Colon (tissue), 2 donors: Measurements from ENCODE around the gene CAMK1.
"Not testable (repeated sequence)": the region's sequence is repeated elsewhere in the genome, so short reads cannot be mapped to it uniquely, and the experiment has no call there.

Source experiments
- FAIRE-seq: peaks from 2 replicates; lab custom pipeline; 2012; peaks lifted over from hg19 to GRCh38; lab: Jason Lieb, UNC
- donor health status: control.
- donor health status: control.

Gene CAMK1

DNA sequence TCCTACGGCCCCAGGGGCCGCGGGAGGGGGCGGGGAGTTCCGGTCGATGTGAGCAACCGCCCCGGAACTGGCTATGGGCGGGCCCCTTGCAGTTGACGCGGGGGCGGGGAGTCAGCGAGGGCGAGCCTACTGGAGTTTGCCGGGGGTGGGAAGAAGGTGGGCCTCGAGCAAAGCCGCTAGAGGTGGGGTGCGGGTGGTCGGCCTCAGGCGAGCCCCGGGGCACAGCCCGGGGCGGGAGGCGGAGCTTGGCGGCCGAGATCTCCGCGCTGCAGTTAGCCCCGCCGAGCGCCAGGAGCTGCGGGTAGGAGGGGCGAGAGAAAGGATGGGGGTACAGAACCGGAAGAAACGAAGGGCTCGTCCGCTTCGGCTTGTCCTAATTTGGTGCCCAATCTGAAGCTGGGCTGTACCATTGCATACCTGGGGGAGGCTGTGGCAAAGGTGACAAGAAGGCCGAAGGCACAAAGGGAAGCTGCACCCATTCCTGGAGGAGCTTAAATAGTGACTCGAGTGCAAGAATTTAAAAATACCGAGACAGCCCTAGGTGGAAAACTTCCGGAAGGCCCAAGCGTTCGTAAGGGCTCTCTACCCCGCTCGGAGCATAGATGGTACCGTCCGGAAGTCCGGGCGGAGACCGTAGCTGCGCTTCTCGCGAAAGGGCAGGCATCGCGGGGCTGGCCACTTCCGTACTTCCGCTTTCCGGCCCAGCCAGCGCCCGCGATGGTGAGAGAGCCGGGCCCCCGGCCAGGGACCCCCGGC lies 22.8 kb upstream of the CAMK1 start, which contains the start of the genes ARPC4 and TADA3:
TSS of gene ARPC4 (plus strand) at position 678 of the 756 bp plus-strand sequence. CDS start at position 718, 40 bp downstream.
TSS of gene TADA3 (minus strand) at position 69 of the 756 bp plus-strand sequence. CDS start 1,007 bp downstream, outside the sequence.
- FAIRE-seq, result no peak

DNA sequence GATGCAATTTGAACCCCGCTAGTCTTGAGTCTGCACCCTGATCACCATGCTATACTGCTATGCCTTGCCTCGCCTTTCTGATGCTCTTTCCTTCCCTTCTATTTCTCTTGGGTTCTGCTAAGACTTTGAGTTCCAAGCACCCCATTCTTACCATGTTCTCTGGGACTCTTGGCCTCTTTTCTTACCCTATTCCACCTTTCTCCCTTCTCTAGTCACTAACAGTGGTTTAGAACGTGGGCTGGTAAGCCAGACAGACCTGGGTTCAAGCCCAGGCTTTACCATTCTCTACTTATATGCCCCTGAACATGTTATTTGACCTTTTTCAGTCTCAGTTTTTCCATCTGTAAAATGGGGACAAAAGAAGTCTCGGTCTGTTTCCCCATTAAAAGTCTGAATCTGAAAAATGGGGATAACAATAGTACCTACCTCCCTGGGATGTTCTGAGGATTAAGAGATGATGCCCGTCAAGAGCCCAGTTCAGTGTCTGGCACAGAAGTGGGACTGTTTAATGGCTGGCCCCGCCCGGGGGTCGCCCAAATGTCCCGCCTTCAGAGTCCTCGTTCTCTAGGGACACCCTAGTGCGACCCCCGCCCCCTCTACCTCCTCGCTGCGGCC lies 22.1 kb upstream of the CAMK1 start:
- FAIRE-seq, result no peak

DNA sequence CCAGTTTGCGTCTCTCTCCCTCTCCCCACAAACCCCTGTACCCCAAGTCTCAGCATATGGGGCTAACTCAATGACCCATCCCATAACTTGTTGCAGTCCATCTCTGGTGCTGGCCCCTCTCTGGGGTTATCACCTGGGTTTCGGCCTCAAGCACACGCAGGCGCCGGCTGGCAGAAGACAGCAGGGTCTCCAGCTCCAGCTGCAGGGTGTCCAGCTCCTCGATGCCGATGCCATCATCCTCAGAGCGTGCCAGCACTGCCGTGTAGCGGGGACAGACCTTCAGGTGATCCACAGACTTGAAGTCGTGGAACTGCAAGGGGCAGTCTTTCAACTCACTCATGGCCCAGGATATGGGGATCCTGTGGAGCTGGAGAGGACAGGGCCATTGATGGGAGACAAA lies 21.4 kb upstream of the CAMK1 start:
- FAIRE-seq, result no peak

DNA sequence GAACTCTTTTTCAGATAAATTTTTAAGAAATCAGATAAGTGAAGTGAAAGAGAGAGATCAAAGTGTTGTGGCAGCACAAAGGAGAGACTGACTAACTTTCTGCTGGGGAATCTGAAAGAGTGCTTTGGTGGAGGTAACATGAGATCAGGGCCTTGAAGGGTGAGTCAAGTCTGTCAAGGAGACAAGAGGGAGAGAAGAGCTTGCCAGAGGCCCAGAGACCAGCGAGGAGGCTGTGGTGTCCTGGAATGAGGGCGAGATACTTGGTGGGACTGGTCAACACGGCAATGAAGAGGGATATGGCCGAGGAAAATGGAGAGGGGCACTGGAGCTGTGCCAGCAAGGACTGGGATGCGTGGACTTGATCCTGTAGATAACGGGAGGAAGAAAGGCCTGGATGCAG lies 18.0 kb upstream of the CAMK1 start:
- no peak for FAIRE-seq

DNA sequence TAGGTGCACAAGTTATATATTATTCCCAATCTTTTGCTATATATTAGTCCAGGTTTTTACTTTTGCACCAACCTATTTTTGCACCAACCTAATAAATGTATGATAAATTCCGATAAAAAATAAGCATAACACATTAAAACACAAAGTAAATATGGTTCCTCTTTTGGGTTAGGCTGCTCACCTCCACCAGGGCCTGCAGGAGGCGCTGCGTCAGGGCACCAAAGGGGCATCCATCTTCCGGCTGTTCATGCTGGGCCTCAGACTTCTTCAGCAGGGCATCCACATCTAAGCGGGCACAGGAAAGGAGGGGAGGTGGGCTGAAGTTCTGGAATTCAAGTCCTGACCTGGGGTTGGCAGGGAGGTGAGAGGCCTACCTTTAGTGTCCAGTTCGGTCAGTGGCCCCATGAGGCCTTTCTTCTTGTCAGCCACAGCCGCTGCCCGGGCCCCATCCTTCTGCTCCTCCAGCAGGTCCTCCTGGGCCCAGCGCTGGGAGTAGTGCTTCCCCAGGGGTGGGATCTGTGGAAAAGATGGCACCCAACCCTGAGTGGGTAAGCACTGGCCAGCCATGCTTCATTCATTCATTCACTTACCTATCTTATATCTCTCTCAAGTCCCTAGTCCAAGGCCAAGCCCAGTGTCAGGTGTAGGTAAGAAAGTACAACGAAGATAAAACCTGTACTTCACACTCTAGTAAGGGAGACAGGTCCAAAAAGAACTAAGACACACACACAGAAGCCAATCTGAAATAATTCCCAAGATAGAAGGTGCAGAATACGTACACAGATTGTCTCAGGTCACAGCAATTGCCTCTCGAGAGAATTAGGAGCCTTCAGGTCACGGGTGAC lies 17.3 kb upstream of the CAMK1 start:
- FAIRE-seq, result no peak

DNA sequence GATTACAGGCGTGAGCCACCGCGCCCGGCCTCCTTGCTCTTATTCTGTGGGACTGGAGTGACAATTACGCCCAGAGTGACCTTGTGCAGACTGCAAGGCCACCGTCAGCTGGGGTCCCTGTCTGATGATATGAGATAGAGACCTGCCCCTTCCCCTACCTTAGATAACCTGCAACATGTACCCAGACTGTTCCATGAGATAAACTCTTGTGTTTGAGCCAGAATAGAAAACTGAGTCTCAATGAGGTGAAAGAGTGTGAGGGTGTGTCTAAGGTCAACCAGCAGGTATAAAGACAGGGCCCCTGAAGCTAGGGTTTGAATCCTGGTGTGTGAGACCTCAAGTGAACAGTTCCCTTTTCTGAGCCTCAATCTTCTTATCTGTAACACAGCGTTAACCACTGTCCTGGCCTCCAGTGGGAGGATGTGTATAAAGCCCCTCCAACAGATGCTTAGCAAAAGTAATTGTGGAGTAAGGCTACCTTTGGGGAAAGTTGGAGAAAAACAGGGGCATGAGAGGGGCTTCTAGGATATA lies 16.5 kb upstream of the CAMK1 start:
- no peak for FAIRE-seq

DNA sequence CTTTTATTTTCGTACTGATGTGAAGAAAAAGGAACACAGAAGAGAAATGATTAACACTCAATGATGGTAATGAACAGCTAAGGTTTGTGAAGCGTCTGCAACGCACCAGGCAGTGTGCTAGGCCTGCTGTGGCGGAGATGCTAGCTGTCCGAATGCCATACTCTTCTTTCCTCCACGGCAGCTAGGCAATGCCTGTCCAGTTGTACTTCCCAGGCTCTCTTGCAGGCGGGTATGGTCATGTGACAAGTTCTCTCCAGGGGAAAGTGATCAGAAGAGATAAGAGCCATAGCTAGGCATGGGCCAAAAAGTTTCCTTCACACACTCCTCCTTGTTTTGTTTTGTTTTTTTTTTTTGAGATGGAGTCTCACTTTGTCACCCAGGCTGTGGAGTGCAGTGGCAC lies 15.9 kb upstream of the CAMK1 start:
- FAIRE-seq, result no peak

DNA sequence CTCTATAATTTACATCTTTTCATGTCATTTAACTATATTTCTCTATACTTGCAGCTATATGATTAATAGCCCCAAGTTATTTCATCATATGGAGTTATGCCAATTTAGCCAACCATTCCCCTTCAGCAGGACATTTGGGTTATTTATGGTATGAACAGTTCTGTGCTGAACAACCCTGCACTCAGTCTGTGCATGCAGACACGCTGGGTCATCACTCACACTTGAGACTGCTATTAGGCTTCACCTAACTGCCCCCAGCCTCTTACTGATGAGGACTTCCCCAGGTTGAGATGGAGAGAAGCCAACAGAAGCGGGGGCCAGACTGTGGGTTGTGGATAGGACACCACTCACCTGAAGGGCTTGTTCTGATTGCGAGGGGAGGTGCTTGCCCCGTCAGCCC lies 15.2 kb upstream of the CAMK1 start:
- FAIRE-seq, result no peak

DNA sequence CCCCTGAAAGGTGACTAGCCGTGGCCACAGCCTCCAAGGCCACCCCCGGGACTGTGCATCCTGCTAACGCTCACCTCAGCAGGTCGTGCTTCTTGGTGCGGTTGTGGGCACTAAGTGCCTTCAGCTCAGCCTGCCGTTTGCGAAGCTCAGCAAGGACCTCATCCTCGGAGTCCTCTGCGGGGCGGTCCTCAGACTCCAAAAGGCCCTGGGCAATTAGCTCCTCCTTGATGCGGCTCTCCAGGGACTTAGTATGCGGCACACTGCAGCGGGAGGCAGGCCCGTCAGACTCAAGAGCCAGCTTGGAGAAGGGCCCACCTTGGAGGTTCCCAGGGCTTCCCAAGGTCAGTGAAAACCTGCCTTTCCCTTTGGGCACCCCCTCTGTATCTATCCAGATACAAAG lies 14.2 kb upstream of the CAMK1 start:
- FAIRE-seq, result no peak

DNA sequence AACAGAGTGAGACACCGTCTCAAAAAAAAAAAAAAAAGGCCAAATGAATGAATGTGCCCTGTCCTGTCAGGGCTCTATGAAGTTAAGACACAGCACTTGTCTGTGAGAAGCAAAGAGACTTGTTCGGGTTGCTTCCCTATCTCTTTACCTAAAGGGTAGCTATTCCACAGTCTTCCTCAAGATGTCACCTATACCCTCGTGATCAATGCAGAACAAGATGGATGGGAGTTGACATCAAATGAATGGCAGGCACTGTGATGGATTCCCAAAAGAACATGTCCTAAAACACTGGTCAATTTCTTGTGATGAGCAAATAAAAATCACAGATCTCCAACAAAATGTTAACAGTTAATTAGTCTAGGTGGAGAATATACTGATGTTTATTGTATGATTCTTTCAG lies 13.0 kb upstream of the CAMK1 start:
- FAIRE-seq, result no peak

DNA sequence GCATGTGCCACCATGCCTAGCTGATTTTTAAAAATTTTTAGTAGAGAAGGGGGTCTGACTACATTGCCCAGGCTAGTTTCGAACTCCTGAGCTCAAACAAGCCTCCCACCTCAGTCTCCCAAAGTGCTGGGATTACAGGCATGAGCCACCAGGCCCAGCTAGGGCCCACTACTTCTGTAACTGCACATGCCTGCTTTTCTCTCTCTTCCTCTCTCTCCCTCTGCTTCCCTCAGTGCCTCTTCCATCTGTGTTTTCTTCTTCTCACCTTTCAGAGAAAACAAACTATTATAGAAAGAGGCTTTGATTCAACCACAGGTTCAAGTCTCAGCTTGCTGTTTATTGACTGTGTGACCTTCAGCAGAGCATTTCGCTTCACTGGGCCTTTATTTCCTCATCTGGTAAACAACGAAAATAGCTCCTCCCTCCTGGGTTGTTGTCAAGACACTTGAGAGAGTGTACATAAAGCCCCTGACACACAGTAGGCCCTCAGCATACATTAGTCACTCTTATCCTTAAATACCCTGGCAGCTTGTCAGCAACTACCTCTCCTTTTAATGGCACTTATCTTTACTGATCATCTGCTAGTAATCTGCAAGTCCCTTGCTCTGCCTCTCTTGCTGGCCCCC lies 12.3 kb upstream of the CAMK1 start:
- no peak for FAIRE-seq

DNA sequence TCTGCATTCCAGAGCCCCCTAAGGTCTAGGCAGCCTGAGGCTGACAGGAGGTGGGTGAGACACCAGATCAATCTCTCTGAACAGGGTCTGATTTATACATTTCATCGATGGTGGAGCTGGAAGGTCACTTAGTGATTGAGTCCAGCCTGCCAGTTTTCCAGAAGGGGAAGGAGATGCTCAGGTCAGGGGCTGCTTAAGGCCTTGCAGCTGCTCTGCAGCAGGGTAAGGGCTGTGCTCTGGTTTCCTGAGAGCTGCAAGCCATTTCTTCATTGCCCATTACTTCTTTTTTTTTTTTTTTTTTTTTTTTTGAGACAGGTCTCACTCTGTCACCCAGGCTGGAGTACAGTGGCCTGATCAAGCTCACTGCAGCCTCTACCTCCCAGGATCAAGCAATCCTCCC lies 11.8 kb upstream of the CAMK1 start:
- no peak for FAIRE-seq

DNA sequence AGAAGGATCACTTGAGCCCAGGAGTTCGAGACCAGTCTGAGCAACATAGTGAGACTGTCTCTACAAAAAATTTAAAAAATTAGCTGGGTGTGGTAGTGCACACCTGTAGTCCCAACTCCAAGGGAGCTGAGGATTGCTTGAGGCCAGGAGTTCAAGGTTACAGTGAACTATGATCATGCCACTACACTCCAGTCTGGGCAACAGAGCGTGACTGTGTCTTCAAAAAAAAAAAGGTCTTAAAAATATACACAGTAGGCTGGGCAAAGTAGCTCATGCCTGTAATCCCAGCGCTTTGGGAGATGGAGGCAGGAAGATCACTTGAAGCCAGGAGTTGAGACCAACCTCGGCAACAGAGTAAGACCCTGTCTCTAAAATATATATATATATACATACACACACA lies 11.2 kb upstream of the CAMK1 start:
- FAIRE-seq, result no peak

DNA sequence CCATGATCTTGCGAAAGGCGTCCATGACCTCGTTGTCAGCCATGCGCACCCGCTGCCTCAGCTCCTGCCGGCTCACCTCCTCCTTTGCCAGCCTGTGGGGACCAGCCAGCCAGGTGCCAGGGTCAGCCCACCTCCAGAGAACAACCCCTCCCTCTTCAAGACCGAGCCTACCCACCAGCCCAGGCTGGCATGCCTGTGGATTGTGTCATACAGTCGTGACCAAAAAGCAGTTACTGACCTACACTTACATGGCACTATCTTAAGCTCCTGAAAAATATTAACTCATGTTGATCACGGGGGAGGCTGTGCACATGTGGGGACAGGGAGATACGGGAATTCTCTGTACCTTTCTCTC lies 10.7 kb upstream of the CAMK1 start:
- FAIRE-seq, result no peak

DNA sequence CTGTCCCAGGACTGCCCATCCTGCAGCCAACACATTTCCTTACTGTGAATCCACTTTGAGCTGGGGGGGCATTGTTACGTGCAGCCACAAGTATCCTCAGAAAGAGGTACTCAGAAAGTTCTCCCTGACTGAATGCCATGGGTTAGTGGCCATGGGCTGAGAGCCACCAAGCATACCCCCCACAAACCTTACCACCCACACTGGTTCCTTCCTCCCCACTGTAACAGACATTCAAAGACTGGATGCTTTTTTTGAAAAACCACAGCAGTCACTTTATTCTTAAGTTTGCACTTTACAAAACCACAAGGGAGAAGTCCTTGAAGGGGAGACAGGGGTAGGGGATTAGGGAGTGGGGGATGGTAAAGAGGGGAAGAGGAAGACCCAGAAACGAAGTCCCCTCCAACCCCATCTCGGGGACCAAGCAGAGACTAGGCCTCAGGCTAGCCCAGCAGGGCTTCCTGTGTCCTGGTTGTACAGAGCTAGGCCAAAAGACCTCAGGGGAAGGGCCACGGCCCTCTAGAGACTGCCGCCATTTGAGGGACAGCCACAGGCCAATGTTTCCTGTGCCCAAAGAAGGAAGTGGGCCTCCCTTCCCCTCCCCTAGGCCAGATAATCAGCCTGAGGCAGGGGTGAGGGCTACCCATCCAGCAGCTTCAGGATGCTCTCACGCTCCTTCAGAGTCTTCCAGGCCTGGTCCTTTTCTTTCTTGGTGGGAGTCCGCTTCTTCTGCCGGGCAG lies 10.1 kb upstream of the CAMK1 start:
- FAIRE-seq, result no peak

DNA sequence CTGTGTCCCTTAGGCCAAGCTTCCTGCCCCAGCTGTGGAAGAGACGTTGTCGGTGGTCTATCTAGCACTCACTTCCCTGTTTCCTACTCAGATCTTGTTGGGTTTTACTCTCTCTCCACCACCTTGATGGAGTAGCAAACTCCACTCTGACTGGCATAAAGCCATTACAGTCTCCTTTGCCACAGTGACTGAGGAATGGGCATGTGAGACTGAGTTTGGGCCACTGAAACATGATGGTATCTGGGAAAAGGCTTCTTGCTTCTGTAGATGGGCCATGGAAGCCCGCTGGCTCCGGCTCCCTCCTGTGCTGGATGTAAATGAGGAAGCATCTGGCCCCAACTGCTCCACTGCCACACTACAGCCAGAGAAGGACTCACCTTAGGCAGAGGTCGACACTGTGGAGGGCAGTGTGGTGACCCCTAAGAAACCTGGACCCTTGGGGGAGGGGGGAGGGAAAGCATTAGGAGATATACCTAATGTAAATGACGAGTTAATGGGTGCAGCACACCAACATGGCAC lies 9.4 kb upstream of the CAMK1 start:
- no peak for FAIRE-seq

DNA sequence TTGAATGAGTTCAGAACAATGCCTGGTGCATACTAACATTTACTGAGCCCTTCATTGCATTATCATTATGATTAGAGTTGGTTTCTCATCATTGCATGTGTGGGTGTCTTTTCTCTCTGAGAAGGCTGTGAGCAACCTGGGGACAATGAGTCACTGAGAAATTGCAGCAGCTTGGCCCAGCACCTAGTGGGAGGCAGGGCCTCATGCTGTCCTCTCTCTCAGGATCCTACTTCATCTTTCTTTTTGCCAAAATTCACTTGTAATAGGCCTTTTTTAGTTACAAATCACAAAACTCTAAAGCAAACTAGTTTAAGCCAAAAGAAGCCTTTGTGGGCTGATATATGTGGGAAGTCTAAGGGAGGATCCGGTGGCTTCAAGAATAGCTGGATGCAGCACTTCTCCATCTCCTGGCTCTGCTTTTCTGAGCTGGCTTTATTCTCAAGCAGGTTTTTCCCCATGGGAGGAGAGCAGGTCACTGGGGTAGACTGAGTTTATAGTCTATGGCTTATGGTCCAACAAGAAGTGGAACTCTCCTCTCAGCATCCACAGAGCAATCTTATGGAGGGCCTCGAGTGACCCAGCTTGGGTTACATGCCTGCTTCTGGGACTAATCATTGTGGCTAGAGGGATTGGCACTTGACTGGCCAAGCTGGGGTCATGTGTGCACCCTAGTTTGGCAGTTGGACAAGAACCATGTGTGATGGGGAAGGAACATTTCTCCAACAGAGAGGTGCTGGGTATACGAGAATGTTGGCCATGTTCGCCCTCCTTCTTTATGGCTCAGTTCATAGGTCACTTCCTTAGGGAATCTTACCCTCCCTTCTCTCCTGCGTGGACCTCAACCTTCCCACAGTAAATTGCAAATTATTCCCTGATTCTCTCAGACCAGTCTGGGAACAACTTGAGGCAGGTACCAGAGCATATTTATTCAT lies 8.7 kb upstream of the CAMK1 start:
- no peak for FAIRE-seq

DNA sequence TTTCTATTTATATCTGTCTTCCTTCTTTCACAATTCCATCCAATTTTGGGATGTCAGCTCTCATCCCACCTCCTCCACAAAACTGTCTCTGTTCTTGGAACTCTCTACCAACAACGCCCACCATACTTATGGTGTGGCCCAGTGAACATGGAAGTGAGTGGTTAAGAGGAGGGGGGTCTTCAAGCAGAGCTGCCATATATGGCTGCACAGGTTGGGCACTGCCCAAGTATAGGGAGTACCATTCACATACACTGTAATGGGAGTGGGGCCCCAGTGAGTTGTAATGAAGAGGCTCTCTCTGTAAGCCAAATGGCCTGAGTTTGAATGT lies 7.9 kb upstream of the CAMK1 start:
- FAIRE-seq, result no peak

DNA sequence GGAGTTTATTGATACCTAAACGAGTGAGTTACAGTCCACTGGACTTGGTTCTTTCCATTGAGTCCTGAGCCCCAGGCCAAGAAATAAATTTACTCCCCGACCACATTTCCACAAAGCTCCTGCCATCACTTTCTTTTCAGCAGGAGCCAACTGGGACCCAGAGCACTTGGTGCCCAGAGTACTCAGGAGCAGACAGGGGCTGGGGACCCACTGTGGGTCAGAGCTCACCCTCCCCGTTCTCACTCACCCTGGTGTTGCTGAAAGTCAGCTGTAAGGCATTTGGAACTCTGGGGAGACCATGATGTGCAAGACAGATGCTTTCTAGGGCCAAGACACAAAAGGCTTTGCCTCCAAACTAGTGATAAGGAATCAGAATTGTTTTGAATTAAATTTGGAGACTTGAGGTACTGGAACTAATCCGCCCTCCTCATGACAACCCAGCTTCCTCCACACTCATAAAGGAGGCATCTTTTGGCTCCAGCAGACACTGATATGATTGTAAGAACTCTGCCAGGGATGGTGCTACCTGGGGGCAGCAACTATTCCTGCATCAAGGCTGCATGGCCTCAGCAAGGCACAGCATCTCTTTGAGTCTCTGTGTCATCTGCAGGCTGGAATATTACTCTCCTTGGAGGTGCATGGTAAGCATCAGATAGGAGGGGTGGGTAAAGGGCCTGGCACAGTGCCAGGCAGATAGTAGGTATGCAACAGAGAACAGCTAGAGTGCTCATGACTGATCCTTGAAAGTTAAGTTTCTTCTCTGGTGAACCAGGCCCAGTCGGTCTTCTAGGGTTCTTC lies 7.3 kb upstream of the CAMK1 start:
- FAIRE-seq, result no peak

DNA sequence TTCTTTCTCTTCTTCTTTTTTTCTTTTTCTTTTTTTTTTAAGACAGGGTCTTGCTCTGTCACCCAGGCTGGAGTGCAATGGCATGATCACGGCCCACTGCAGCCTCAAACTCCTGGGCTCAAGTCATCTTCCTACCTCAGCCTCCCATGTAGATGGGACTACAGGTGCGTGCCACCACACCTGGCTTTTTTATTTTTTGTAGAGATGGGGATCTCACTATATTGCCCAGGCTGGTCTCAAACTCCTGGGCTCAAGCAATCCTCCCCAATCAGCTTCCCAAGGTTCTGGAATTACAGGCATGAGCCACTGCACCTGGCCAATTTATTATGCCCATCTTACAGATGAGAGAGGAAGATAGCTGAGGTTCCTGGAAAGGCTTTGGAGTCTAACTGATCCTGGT lies 1.3 kb upstream of the CAMK1 start:
- FAIRE-seq, result not testable (repeated sequence)
